Uterus (tissue), 4 donors: ENCODE results near the gene GRIPAP1. TPM values are rescaled to one million over a fixed set of nuclear protein-coding genes. Genes with fewer than 3 reads are reported as not detected.

Experiments used
- DNase-seq, 2 donors: peaks; one replicate each; pipeline ENCODE4 v3.0.0-alpha.2; 2019 to 2020
- H3K27ac ChIP-seq, 2 donors: fragments of 200-600 bp; sonication (generic); 1 replicate in 1 of 2; 2 replicates in 1 of 2; pipeline ENCODE4 v1.5.1; 2016 to 2018
- H3K27me3 ChIP-seq, 2 donors: fragments of 200-600 bp; sonication (generic); one replicate each; pipeline ENCODE4 v1.5.1; 2018 to 2019; ENCODE audit warnings: control low read depth in 1 of 2
- H3K36me3 ChIP-seq, 2 donors: fragments of 200-600 bp; sonication (generic); one replicate each; pipeline ENCODE4 v1.5.1; 2019; ENCODE audit warnings: control low read depth in 1 of 2
- H3K4me1 ChIP-seq, 2 donors: fragments of 200-600 bp; sonication (generic); one replicate each; pipeline ENCODE4 v1.5.1; 2018 to 2019; ENCODE audit warnings: control low read depth in 1 of 2
- H3K4me3 ChIP-seq, 2 donors: fragments of 200-600 bp; sonication (generic); 1 replicate in 1 of 2; 2 replicates in 1 of 2; pipeline ENCODE4 v1.5.1; 2018 to 2019; ENCODE audit warnings: mild to moderate bottlenecking in 1 of 2
- H3K9me3 ChIP-seq, 2 donors: fragments of 200-600 bp; sonication (generic); one replicate each; pipeline ENCODE4 v1.5.1; 2019; ENCODE audit warnings: control low read depth in 1 of 2
- CTCF ChIP-seq, 4 experiments: fragments of 200-600 bp in 2 of 4; fragments of 450-650 bp in 2 of 4; sonication (generic) in 2 of 4; IDR thresholded peaks; one replicate each; pipeline ENCODE4 v1.5.1; 2016 to 2019; ENCODE audit warnings: antibody characterized with exemption in 4 of 4, mild to moderate bottlenecking in 2 of 4, moderate library complexity in 1 of 4
- POLR2A ChIP-seq, 2 donors: fragments of 450-650 bp; IDR thresholded peaks; one replicate each; pipeline ENCODE4 v1.6.1; 2016; ENCODE audit warnings: antibody characterized with exemption in 2 of 2, mild to moderate bottlenecking in 1 of 2, moderate library complexity in 1 of 2
- intact Hi-C: fragments of 100-400 bp; cut with DNase I; formaldehyde crosslinking; loops from one replicate; pipeline ENCODE4 v1.15.1; 2023; ENCODE audit warnings: low total_unique reads
- total RNA-seq, 4 donors: library from RNA; depleted of rRNA in 3 of 4; stranded (reverse); fragments of >200 nt in 3 of 4; gene quantifications; one replicate each; pipeline versions ENCODE4 v1.1.0 to v1.2.4, GENCODE V29; 2014 to 2023
- donor health status: DM: yes; HTN: yes; CAD: no.

The GRIPAP1 gene
- total RNA-seq, 4 donors from 2014 or later, result 15.4 to 57.6 (median 22.0) TPM

- Histone ChIP-seq H3K27me3 (no peaks in the 10 kb centered on the region), H3K4me3 (no peak overlapping the region), H3K27ac (no peak overlapping the region), H3K9me3 (no peaks in the 10 kb centered on the region), H3K36me3 (no peaks in the 10 kb centered on the region), H3K4me1 (no peaks in the 10 kb centered on the region)
- intact Hi-C loops, result no loop called here
- no peak for DNase-seq
- TF ChIP-seq CTCF (IDR thresholded peaks at IDR 0.05) (no peak), POLR2A (IDR thresholded peaks at IDR 0.05) (no peak)
Measured at GRCh38 chrX:48934581-48935300, 67.3 kb downstream of the GRIPAP1 start.

- DNase-seq, result no peak
- H3K4me1 ChIP-seq, result no peaks in the 10 kb centered on the region
- no peak for TF ChIP-seq POLR2A (IDR thresholded peaks at IDR 0.05)
- no peak for TF ChIP-seq CTCF (IDR thresholded peaks at IDR 0.05)
Measured at GRCh38 chrX:48933757-48934156, 68.3 kb downstream of the GRIPAP1 start.

DNA sequence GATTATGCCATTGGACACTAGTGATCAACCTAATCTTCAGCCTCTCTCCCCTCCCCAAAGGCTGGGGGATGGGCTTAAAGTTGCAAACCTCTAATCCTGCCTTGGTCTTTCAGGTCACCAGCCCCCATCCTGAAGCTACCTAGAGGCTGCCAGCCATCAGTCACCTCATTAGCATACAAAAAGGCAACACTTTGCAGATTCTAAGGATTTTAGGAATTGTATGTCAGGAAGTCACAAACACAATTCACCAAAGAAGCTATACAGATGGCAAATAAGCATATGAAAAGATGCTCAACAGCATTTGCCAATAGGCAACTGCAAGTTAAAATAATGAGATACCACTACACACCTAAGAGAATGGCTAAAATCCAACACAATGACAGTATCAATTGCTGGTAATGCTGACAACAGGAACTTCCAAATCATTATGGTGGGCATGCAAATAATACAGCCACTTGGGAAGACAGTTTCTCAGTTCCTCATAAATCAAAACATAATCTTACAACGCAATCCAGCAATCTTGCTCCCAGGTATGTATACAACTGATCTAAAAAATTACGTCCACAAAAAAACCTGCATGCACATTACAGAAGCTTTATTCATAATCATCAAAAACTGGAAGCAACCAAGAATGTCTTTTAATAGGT lies 74.2 kb downstream of the GRIPAP1 start:
- Histone ChIP-seq H3K36me3 (no peaks in the 10 kb centered on the region), H3K9me3 (no peaks in the 10 kb centered on the region), H3K27ac (no peak overlapping the region), H3K4me3 (no peak overlapping the region), H3K27me3 (no peaks in the 10 kb centered on the region), H3K4me1 (no peaks in the 10 kb centered on the region)
- DNase-seq, result no peak
- no peak for TF ChIP-seq POLR2A (IDR thresholded peaks at IDR 0.05)
- TF ChIP-seq CTCF (IDR thresholded peaks at IDR 0.05), result no peak
- intact Hi-C loops, result no loop called here

More at GRCh38 chrX:48933757-48934156, 68.3 kb downstream of the GRIPAP1 start:
- intact Hi-C loops, result no loop called here
- Histone ChIP-seq H3K36me3 (no peaks in the 10 kb centered on the region), H3K4me3 (no peak overlapping the region), H3K9me3 (no peaks in the 10 kb centered on the region), H3K27ac (no peak overlapping the region), H3K27me3 (no peaks in the 10 kb centered on the region)

DNA sequence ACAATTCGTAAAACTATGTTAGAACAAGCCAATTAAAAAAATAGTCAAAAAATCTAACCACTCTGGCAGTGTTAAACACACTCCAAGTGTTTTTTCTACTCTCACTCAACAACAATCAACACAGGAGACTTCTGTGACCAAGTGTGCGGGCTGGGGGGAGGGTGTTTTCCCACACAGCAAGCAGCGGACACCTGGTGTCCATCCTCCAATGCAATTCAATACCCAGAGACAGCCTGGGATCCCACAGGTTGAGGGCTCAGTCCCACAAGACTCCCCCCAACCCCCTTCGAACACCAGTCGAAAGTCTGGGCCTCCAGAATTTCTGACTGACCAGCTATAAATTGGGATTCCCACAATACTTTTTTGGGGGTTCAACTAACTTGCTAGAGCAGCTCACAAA lies 74.9 kb downstream of the GRIPAP1 start:
- no peaks in the 10 kb centered on the region for H3K36me3 ChIP-seq
- no peaks in the 10 kb centered on the region for H3K9me3 ChIP-seq
- no peaks in the 10 kb centered on the region for H3K4me1 ChIP-seq
- no peaks in the 10 kb centered on the region for H3K27me3 ChIP-seq
- intact Hi-C loops, result no loop called here
- no peak overlapping the region for H3K4me3 ChIP-seq
- no peak for TF ChIP-seq CTCF (IDR thresholded peaks at IDR 0.05)
- no peak for TF ChIP-seq POLR2A (IDR thresholded peaks at IDR 0.05)
- no peak for DNase-seq
- H3K27ac ChIP-seq, result no peak overlapping the region

DNA sequence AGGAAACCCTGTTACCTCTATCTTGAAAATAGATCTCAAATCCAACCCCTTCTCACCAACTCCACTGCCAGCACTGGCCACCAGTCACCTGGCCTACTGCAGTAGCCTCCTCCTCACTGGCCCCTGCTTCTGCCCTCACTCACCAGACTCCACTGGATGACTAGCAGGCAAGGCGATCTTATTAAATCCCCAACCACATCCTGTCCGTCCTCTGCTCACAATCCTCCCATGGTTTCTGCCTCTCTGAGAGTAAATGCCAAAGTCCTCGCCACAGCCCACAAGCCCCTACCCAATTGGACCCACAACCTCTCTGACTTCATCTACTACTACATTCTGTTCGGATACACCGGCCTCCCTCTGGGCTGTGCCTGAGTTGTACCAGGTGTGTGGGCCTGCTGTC lies 77.8 kb downstream of the GRIPAP1 start:
- H3K4me1 ChIP-seq, result no peaks in the 10 kb centered on the region
- H3K27ac ChIP-seq, result no peak overlapping the region
- no peak overlapping the region for H3K4me3 ChIP-seq
- intact Hi-C loops, result no loop called here
- no peaks in the 10 kb centered on the region for H3K27me3 ChIP-seq
- no peaks in the 10 kb centered on the region for H3K9me3 ChIP-seq
- TF ChIP-seq CTCF (IDR thresholded peaks at IDR 0.05), result no peak
- no peak for TF ChIP-seq POLR2A (IDR thresholded peaks at IDR 0.05)
- H3K36me3 ChIP-seq, result no peaks in the 10 kb centered on the region
- DNase-seq, result no peak
